ENCODE data around the gene MICAL3. TPM values are rescaled to one million over a fixed set of nuclear protein-coding genes. Genes with fewer than 3 reads are reported as not detected.
A peak's percentile ranks its signal among the peaks of the same experiment; 100 is the strongest.
"Not testable (repeated sequence)": the region's sequence is repeated elsewhere in the genome, so short reads cannot be mapped to it uniquely, and the experiment has no call there.

Gene MICAL3
- total and polyA plus RNA-seq, 7 donors: 9.6 to 94.2 (median 35.0) TPM

DNA sequence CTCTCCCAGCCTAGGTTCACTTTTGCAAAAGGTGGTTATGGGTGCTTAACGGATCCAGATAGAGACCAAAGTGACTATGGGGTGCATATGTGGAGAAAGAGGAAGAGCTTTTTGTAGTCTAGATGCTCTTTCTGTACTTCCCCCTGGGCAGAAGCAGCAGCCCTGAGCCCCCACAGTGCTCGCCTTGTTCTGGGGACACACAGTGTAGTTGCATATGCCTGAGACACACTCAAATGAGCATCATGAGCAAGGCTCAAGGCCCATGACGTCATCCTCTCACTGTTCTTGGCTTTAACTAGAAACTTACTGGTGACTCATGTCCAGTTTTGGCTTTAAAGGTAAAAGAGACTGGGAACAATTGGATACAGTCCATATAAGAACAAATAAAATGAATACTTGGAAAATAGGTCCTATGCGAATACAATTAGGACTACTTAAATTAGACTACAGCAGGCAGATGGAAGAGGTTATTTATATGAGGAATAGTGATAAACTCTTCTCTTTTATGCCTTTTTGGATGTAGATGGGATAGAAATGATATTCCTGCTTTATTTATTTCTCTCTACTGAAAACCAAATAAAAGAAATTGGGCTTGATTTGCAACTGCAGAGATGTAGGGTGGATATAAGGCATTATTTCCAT, 33.3 kb upstream of the MICAL3 start:
- WGBS, 2 donors: 60 to 80% methylated on average over 4 of the region's 4 CpGs
- Histone ChIP-seq H3K4me1 (peaks cover 0 to 63% (median 53%) of the 10 kb centered on the region in 4 donors), H3K27me3 (no peaks in the 10 kb centered on the region), H3K27ac (peak overlapping the region; percentile 79 to 95 (median 86)), H3K36me3 (no peaks in the 10 kb centered on the region), H3K9me3 (no peaks in the 10 kb centered on the region), H3K4me3 (no peak overlapping the region)
- DNase-seq: peak; percentile 98
- intact Hi-C loops (cut with DNase I): no loop called here
- TF ChIP-seq POLR2AphosphoS5 (IDR thresholded peaks at IDR 0.05): peak; percentile 67 to 97 (median 73)
- no peak for TF ChIP-seq CTCF (IDR thresholded peaks at IDR 0.05)
- peak in 3 of 4 donors; percentile 65 to 99 (median 77) for TF ChIP-seq EP300 (IDR thresholded peaks at IDR 0.05)

GRCh38 chr22:18056807-18057474, 32.6 kb upstream of the MICAL3 start:
- Histone ChIP-seq H3K27me3 (no peaks in the 10 kb centered on the region), H3K27ac (peak overlapping the region; percentile 79 to 95 (median 86)), H3K4me3 (no peak overlapping the region), H3K4me1 (peaks cover 0 to 58% (median 53%) of the 10 kb centered on the region in 4 donors), H3K9me3 (no peaks in the 10 kb centered on the region), H3K36me3 (no peaks in the 10 kb centered on the region)
- 67 to 87% methylated on average over 10 of the region's 10 CpGs for WGBS, 2 donors
- DNase-seq: no peak
- intact Hi-C loops (cut with DNase I): no loop called here
- TF ChIP-seq POLR2A (IDR thresholded peaks at IDR 0.05): no peak
- TF ChIP-seq CTCF (IDR thresholded peaks at IDR 0.05): no peak
- TF ChIP-seq EP300 (IDR thresholded peaks at IDR 0.05): no peak
- no peak for TF ChIP-seq POLR2AphosphoS5 (IDR thresholded peaks at IDR 0.05)

- H3K9me3 ChIP-seq: no peaks in the 10 kb centered on the region
- peak overlapping the region; percentile 79 to 95 (median 86) for H3K27ac ChIP-seq
- TF ChIP-seq EP300 (IDR thresholded peaks at IDR 0.05): peak in 1 of 4 donors; percentile 23
- TF ChIP-seq POLR2AphosphoS5 (IDR thresholded peaks at IDR 0.05): no peak
- H3K27me3 ChIP-seq: no peaks in the 10 kb centered on the region
- intact Hi-C loops (cut with DNase I): no loop called here
- DNase-seq: no peak
- no peak overlapping the region for H3K4me3 ChIP-seq
- WGBS, 2 donors: 62 to 72% methylated on average over 4 of the region's 4 CpGs
- H3K36me3 ChIP-seq: no peaks in the 10 kb centered on the region
- H3K4me1 ChIP-seq: peaks cover 0 to 53% (median 46%) of the 10 kb centered on the region in 4 donors
Observed at GRCh38 chr22:18056161-18056666, 31.9 kb upstream of the MICAL3 start.

DNA sequence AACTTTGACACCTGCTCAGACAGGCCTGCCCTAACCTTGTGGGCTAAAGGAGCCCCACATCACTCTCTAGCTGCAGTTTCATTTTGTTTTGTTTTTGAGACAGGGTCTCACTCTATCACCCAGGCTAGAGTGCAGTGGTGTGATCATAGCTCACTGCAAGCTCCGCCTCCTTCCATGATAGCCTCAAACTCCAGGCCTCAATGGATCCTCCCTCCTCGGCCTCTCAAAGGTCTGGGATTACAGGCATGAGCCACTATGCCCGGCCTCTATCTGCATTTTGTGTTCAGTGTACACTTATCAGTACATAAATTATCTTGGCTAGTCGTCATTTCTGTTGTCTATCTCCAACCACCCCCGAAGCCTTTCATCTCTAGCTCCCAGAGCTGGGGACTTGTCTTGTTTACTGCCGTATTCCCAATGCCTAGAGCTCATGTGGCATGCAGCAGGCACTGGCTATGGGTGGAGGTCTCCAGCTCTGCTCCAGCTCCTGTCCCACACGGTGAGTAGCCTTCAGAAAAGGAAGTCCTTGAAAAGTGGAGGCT, 31.3 kb upstream of the MICAL3 start:
- Histone ChIP-seq H3K4me1 (peaks cover 0 to 53% (median 42%) of the 10 kb centered on the region in 4 donors), H3K4me3 (no peak overlapping the region), H3K27me3 (no peaks in the 10 kb centered on the region), H3K36me3 (no peaks in the 10 kb centered on the region), H3K9me3 (no peaks in the 10 kb centered on the region), H3K27ac (peak overlapping the region; percentile 79 to 95 (median 86))
- TF ChIP-seq EP300 (IDR thresholded peaks at IDR 0.05): no peak
- no peak for TF ChIP-seq POLR2A (IDR thresholded peaks at IDR 0.05)
- no peak for TF ChIP-seq POLR2AphosphoS5 (IDR thresholded peaks at IDR 0.05)
- TF ChIP-seq CTCF (IDR thresholded peaks at IDR 0.05): no peak
- intact Hi-C loops (cut with DNase I): no loop called here
- no peak for DNase-seq
- WGBS, 2 donors: 85 to 93% methylated on average over 7 of the region's 7 CpGs

DNA sequence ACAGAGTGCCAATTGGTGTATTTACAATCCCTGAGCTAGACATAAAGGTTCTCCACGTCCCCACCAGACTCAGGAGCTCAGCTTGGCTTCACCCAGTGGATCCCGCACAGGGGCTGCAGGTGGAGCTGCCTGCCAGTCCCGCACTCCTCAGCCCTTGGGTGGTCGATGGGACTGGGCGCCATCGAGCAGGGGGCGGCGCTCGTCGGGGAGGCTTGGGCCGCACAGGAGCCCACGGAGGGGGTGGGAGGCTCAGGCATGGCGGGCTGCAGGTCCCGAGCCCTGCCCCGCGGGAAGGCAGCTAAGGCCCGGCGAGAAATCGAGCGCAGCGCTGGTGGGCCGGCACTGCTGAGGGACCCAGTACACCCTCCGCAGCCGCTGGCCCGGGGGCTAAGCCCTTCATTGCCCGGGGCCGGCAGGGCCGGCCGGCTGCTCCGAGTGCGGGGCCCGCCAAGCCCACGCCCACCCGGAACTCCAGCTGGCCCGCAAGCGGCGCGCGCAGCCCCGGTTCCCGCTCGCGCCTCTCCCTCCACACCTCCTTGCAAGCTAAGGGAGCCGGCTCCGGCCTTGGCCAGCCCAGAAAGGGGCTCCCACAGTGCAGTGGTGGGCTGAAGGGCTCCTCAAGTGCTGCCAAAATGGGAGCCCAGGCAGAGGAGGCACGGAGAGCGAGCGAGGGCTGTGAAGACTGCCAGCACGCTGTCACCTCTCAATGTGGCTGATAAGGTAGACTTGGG, 29.0 kb upstream of the MICAL3 start:
- intact Hi-C loops (cut with DNase I); H3K27me3 ChIP-seq; H3K9me3 ChIP-seq; DNase-seq; H3K4me3 ChIP-seq; H3K36me3 ChIP-seq: not testable (repeated sequence)
- peaks cover 0 to 51% (median 45%) of the 10 kb centered on the region in 4 donors for H3K4me1 ChIP-seq
- H3K27ac ChIP-seq: peak overlapping the region in 2 of 4 donors; percentile 82 to 95
- 95% methylated on average over 46 to 47 of the region's 49 CpGs for WGBS, 2 donors

- H3K4me1 ChIP-seq: peaks cover 0 to 28% (median 24%) of the 10 kb centered on the region in 4 donors
- H3K27ac ChIP-seq: peak overlapping the region; percentile 65 to 95 (median 78)
- WGBS, 2 donors: 83 to 88% methylated on average over 12 of the region's 12 CpGs
- H3K36me3 ChIP-seq; H3K27me3 ChIP-seq; H3K4me3 ChIP-seq; DNase-seq; intact Hi-C loops (cut with DNase I); H3K9me3 ChIP-seq: not testable (repeated sequence)
Observed at GRCh38 chr22:18051113-18051512, 26.8 kb upstream of the MICAL3 start.
